ENCODE results near the gene TNNC2.
"Not testable (repeated sequence)": the region's sequence is repeated elsewhere in the genome, so short reads cannot be mapped to it uniquely, and the experiment has no call there.

Gene TNNC2

DNA sequence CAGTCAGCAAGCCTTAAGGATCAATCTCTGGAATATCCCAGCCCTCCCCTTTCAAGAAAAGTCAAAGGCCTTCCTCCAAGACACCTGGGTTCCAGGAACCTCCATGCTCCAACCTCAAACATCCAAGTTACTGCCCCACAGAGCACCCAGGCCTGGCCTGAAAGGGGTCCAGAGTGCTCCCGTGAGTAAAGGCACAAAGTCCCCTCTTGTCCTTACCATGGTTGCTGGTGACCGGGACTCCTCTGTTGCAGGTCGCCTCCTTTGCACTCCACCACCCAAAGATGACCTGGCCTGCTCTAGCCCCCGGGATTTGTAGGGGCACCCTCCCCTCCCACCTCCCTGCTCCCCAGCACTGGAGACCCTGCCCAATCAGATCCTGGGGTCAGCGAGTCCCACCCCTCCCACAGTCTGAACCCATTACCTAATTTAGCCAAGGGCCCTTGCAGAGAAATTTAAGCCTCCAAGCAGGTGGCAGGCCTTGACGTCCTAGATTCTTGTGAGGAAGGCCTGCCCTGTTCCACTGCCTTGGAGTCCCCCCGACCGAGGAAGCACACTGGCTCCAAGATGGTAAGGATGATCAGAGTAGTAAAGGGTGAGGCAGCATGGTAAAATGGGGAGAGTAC is at the start of gene TNNC2:
Gene TNNC2, minus strand, starts transcription at position 283 of the 623 bp plus-strand sequence. Its CDS starts 64 bp downstream, at position 219.
- no peak for DNase-seq

DNA sequence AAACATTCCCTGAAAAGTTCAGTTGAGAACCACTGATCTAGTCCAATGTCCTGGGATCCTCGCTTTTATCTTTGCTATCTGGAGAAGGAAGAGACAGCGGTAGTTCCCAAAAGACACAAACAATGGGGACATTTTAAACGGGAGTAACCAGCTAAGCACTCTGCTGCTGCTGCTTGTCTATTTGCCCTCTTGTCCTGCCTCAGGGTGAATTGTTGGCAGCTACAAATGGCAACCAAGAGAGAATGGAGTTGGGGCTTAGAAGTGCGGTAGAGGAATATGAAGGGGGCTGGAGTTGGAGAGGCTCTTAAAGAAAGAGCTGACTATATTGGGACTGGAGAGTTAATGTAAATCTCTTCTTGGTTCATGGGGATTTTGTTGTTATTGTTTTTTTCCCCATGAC is 47.5 kb upstream of the TNNC2 start:
- no peak for DNase-seq

DNA sequence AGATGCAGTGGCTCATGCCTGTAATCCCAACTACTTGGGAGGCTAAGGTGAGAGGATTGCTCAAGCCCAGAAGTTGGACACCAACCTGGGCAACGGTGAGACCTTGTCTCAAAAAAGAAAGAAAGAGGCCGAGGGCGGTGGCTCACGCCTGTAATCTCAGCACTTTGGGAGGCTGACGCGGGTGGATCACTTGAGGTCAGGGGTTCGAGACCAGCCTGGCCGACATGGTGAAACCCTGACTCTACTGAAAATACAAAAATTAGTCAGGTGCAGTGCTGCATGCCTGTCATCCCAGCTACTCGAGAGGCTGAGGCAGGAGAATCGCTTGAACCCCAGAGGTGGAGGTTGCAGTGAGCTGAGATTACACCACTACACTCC is 47.0 kb upstream of the TNNC2 start:
- not testable (repeated sequence) for DNase-seq

DNA sequence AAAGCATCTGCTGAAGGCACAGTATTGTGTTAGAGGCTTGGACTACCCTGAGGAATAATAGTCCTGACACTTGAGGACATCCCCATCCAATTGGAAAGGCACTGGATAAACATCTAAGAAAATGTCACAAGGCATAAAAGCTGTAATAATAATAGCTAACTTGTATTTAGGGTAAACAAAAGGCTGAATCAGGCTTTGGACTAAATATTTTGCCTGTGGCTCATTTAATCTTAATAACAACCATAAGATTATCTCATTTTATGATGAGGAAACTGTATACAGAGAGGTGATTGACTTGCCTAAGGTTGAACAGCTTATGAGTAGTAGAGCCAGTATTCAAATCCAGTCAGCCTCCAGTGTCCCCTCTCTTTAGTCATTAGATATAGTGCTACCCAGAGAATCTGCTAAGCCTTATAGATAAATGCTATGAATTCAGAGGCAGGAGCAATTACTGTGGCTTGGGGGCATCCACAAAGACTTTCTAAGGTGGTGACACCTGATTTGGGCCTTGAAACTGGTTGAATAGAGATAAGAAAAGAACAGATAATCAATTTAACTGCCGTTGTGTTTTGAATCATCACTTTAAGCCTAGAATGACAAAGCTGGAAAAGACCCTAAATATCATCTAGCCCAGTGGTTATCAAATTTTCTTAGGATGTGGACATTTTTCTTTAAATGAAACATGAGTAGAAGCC is 46.4 kb upstream of the TNNC2 start:
- no peak for DNase-seq

DNA sequence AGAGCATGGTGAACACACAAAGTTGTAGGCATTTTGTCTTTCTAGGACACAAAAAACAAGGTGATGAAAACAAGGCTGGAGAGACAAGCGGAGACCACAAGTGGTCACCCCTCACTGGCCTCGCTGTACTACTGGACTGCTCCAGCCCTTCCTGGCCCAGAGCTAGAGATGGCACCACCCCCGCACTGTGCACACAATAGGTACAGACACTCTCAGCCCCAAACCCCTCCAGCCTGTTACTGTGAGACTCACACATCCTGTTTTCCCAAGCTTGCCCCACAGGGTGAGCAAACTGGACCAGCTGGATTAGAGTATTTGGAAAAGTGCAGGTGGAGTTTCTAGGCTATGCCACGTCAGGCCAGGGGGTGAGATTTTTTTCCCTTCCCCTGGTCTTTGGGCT is 45.5 kb upstream of the TNNC2 start:
- no peak for DNase-seq

DNA sequence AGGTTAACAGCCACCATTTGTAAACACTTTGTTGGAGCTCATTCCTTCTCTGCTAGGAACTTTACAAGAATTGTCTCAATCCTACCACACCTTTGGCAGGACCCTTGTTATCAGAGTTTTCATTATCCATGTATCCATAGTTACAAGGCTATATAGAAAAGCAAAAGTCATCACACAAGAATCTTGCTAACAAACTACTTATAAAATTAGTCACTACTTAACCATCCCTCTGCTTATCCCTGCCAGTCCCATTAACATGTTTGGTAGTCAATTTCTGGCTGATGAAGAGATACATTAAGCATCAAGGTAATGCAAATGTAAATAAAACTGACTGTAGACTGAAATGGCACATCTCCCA is 40.7 kb upstream of the TNNC2 start:
- DNase-seq: no peak

DNA sequence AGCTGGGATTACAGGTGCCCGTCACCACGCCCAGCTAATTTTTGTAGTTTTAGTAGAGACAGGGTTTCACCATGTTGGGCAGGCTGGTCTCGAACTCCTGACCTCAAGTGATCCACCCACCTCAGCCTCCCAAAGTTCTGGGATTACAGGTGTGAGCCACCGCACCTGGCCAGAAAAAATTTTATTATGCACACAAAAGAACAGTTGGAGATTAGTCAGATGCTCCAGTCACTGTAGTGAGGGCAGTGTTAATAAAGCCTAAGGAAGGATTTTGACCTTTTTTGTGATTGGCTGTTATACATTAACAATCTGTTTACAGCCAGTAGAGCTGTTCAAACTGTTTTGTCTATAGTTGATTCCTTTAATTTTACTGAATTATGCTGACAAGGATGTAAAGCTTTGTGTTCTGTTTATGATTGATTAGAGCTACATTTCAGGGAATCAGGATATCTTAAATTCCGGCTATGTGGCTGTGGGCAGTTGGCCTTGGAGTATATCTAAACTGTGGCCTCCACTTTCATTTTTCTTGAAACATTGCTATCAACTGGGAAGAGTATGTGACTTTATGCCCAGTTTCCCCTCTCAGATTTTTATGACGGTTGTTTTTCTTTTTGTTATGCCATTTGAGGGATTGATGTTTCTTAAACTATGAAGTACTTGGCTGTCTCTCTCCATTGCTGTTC is 40.2 kb upstream of the TNNC2 start:
- no peak for DNase-seq

DNA sequence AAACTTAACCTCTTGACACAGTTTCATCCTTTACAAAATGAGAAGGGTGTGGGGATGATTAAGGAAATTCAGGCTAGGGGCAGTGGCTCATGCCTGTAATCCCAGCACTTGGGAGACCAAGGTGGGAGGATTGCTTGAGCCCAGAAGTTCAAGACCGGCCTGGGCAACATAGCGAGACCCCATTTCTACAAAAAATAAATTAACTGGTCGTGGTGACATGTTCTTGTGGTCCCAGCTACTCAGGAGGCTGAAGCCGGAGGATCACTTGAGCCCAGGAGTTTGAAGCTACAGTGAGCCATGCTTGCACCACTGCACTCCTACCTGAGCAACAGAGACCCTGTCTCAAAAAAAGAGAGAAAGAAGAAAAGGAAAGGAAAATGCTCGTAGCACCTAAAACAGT is 39.3 kb upstream of the TNNC2 start:
- no peak for DNase-seq

DNA sequence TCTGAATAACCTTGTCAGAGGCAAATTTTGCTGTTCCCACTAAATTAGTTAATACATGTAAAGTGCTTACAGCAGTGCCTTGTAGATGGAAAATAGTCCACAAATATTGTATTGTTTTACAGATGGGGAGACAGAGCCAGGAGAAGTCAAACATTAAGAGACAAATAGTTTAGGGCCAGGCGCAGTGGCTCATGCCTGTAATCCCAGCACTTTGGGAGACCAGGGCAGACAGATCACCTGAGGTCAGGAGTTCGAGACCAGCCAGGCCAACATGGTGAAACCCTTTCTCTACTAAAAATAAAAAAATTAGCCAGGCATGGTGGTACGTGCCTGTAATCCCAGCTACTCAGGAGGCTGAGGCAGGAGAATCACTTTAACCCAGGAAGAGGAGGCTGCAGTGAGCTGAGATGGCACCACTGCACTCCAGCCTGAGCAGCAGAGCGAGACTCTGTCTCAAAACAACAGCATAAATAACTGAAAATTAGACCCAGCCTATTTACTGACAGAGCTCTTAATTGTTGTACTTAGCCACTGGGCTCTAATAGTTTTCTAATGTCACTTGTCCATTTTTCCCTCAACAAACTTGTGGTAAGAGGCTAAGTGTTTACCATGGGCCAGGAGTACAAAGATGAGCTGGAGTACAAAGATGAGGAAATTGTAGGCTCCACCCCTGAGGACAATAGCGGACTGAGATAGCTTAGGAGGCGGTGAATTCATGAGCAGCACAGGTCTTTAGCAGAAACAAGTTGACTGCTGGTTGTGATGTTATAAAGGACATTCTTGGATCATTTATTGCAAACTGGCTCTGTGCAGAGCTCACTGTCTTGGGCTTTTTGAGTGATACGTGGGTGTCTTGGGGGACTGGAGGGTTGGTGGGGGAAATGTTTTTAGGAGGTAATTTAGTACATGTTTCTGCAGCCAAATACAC is 36.7 kb upstream of the TNNC2 start:
- no peak for DNase-seq

DNA sequence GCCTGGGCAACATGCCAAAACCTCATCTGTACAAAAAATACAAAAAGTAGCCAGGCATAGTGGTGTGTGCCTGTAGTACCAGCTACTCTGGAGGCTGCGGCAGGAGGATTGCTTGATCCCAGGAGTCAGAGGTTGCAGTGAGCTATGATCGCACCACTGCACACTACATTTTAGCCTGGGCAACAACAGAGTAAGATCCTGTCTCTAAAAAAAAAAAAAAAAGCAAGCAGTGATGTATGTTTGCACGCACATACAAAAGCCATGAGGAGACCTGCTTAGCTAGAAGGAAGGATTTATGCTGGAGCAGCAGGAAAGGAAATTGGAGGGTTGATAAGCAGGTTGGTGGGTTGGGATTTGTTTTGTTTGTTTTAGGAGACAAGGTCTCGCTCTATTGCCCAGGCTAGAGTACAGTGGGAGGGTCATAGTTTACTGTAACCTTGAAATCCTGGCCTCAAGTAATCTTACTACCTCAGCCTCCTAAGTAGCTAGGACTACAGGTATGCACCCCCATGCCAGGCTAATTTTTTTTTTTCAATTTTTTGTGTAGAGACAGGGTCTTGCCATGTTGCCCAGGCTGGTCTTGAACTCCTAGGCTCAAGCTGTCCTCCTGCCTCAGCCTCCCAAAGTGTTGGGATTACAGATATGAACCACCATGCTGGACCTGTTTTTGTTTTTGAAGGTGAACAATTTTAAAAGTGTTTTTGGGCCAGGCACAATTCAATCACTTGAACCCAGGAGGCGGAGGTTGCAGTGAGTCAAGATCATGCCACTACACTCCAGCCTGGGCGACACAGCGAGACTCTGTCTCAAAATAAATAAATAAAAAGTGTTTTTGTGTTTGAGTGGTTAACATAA is 34.3 kb upstream of the TNNC2 start:
- no peak for DNase-seq

DNA sequence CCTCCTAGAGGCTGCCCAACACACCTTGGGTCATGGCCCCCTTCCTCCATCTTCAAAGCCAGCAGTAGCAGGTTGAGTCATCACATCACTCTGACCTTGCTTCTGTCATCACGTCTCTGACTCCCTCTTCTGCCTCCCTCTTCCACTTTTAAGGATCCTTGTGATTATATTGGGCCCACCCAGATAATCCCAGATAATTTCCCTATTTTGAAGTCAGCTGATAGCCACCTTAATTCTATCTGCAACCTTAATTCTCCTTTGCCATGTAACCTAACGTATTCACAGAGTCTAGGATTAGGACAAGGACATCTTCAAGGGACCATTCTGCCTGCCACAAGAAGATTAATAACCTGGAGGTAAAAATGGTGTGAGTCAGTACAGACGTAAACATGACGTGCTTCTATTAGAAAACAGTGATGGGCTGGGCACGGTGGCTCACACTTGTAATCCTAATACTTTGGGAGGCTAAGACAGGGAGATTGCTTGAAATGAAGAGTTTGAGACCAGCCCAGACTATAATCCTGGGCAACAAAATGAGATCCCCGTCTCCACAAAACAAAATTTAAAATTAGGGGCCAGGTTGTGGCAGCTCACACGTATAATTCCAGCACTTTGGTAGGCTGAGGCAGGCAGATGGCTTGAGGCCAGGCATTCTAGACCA is 33.6 kb upstream of the TNNC2 start:
- DNase-seq: no peak

DNA sequence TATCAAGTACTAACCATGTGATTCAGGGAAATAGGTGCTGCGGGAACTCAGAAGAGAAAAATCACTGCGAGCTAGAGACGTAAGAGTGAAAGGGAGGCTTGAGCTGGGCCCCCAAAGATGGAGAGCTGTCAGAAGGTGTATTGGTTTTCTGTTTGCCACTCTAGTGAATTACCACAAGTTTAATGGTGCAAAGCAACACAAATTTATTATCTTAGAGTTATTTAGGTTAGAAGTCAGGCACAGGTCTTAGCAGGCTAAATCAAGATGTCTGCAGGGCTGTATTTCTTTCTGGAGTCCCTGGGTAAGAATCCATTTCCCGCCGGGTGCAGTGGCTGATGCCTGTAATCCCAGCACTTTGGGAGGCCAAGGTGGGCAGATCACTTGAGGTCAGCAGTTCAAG is 32.8 kb upstream of the TNNC2 start:
- no peak for DNase-seq

DNA sequence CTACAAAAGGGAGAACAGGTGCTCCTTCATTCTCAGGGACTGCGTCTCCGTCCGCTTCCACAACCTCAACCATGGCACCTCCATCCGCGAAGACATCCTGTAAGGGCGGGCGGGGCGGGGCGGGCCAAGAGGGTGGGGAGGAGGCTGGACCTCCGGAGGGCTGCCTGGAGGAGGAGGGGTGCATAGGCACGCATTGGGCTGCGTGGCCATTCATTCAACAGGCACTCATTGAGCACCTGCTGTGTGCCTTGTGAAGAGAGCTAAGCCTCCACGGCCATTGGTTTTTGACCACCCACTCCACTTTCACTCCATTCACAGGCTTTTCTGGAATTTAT is 30.7 kb upstream of the TNNC2 start:
- DNase-seq: peak; percentile 54 to 60

DNA sequence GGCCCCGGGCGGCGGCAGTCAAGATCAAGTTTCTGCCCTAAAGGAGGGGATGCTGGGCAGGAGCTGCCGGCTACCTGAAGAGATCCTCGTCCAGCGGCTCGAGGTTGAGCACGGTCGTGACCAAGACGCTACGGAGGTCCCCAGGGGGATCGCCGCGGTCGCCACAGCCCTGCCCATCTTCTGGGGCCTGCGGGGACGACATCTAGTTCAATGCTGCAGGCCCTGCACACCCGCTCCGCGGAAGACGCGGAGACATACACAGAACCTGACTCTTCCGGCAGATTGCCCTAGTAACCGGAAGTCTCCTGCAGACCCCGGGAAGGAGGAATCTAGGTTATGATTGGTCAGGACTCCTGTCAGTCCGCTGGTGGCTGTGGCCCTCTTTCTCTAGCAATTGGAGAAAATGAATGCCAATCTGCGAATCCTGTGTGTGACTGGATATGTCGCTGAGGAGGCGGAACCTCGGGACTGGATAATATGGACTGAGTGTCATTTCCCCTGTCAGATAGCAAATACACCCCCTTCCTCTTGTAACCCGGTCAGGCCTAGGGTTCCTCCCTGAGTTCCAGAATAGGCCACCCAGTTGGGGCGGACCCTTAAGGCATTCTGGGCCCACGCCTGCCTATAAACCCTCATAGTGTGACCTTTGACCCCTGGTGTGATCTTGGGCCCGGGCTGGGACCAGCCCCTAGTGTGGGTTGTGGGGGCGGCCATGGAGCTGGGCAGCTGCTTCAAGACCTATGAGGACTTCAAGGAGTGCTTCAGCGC is 30.2 kb upstream of the TNNC2 start, which contains the start of the genes ACOT8 and ZSWIM3:
Gene ACOT8, minus strand, starts transcription at position 279 of the 768 bp plus-strand sequence. Its CDS starts 77 bp downstream, at position 202.
Gene ZSWIM3, plus strand, starts transcription at position 501 of the 768 bp plus-strand sequence. Its CDS starts 212 bp downstream, at position 713.
- DNase-seq: peak; percentile 89 to 93

DNA sequence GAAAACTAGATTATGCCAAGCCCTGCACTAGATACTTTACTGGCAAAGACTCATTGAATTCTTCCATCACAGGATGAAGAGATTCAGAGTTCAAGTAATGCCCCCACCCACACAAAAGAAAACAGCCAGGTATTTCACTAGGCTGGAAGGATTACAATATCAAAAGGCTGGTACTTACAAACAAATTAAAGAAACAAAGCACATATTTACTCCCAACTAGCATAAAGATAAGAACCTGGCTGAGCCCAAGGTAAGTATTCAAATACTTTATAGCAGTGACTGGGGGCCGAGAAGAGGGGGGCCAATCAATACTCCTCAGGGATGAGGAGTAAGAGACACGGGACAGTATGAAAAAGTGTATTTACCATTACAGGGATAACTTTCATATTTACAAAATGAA is 26.4 kb upstream of the TNNC2 start:
- DNase-seq: no peak

DNA sequence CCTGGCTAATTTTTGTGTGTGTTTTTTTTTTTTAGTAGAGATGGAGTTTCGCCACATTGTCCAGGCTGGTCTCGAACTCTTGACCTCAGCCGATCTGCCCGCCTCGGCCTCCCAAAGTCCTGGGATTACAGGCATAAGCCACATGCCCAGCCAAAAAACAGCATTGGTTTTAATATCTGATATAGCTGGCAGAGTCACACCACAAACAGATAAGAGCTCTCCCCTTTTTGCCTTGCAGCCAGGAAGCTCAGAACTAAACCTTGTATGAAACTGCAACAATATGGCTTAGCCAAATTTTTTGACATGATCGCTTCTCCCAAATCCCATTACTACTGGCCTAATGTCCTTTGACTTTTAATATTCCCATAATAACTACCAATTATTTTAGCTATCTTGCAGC is 25.2 kb upstream of the TNNC2 start:
- no peak for DNase-seq

DNA sequence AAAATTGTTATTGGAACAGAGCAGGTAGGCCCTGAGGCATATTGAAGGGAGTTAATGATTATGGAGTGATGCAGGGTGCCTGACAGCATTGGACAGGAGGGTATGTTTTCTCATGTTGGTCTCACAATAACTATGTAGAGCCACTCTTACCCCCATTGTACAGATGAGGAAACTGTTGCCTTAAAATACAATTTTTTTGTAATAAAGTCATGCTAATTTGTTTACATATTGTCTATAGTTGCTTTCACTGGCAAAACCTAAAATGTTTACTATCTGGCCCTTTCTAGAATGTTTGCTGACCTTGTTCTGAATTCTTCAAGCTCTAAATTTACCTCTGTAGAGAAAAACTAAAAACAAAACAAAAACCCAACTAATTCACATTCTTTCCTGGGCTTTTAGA is 24.4 kb upstream of the TNNC2 start:
- DNase-seq: no peak

DNA sequence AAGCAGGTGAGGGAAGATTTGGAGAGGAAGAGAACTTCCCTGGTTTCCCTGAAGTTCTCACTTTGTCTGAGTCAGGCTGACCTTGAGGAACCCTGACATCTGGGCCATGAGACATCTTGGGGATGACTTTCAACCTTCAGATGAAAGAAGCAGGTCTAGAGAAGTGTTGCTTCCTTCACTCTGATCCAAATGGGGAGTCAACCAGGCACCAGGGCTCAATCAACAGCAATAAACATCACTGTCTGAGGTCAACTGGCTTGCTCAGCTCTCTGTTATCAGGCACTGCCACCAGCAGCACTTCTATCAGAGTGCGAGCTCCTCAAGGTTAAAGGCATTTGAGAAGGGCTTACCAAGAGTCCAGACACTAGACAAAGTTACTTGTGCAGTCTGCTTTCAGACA is 23.8 kb upstream of the TNNC2 start:
- DNase-seq: no peak

DNA sequence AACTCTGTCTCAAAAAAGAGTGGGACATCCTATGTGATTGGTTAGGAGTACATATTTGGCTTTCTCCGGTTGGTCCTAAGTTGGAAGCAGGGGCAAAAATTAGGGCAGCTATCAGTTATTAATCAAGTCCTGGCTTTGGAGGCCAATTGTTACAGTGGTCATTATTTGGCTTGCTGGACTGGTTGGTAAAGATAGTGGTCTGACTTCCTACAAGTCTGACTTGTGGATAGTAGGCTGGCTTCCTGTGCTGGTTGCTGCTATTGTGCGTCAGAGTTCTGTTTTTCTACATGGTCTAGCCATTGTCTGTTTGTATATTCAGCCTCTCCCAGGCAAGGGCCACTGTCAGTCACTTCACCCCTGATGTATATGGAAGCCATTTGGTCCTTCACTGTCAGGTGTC is 23.1 kb upstream of the TNNC2 start:
- DNase-seq: no peak

DNA sequence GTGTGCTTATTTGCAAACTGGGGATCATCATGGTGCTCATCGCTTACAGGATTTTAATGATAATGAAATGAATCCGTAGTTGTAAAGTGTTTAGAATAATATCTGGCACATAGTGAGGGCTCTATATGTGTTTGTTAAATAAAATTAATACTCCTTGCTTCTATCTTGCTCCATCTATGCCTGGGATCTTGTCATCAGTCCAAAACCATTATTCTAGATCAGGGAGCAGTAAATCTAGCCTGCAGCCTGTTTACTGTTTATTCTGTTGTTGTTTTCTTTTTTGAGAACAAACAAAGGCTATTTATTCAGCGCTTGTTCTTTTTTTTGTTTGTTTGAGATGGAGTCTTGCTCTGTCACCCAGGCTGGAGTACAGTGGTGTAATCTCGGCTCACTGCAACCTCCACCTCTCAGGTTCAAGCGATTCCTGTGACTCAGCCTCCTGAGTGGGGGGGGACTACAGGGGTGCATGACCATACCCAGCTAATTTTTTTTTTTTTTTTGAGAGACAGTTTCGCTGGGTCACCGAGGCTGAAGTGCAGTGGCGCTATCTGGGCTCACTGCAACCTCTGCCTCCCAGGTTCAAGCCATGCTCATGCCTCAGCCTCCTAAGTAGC is 22.0 kb upstream of the TNNC2 start:
- DNase-seq: no peak
